ENCODE results near the gene PITPNB. TPM values are rescaled to one million over a fixed set of nuclear protein-coding genes. Genes with fewer than 3 reads are reported as not detected.
A peak's percentile ranks its signal among the peaks of the same experiment; 100 is the strongest.

The PITPNB gene
- total RNA-seq, 1 experiment from 2014 or later = 70.7 TPM

GRCh38 chr22:27825174-27825573 lies 93.9 kb downstream of the PITPNB start:
- Mint-ChIP-seq H3K27ac (no peak overlapping the region), H3K4me3 (no peak overlapping the region), H3K9me3 (peaks cover 12% of the 10 kb centered on the region), H3K27me3 (ENCODE audit: low read depth) (peaks cover 4% of the 10 kb centered on the region), H3K4me1 (0 out of 2 replicates have a peak, but pooled peaks cover 3% of the 10 kb centered on the region), H3K36me3 (no peaks in the 10 kb centered on the region)
- ChIA-PET POLR2A (no interaction called here), CTCF (interaction anchor here (0.6 to 1.8 kb wide), 7 partner anchors 18 to 235 kb away, joined by 3 to 7 read pairs (median 4); no protein-coding TSS in a partner anchor)
- DNase-seq (ENCODE audit: low spot score) (peak; percentile 58), ATAC-seq (peak; percentile 34; the same call in 1 of the 2 replicates)
- TF ChIP-seq GTF2I (CRISPR knock-in tag; conservative IDR thresholded peaks at IDR 0.05) (peak; percentile 83), ATF3 (CRISPR knock-in tag; conservative IDR thresholded peaks at IDR 0.05) (no peak), JAZF1 (CRISPR knock-in tag; IDR thresholded peaks at IDR 0.05) (no peak), CTCF (IDR thresholded peaks at IDR 0.05) (peak; percentile 55)

- H3K36me3 Mint-ChIP-seq = no peaks in the 10 kb centered on the region
- CTCF ChIA-PET = no interaction called here
Measured at GRCh38 chr22:27823221-27823620, 95.8 kb downstream of the PITPNB start.

GRCh38 chr22:27820896-27821866 lies 97.9 kb downstream of the PITPNB start:
- Mint-ChIP-seq H3K9me3 (peaks cover 12% of the 10 kb centered on the region), H3K4me1 (0 out of 2 replicates have a peak, but pooled peaks cover 3% of the 10 kb centered on the region), H3K27ac (no peak overlapping the region), H3K4me3 (no peak overlapping the region), H3K36me3 (no peaks in the 10 kb centered on the region), H3K27me3 (ENCODE audit: low read depth) (peaks cover 4% of the 10 kb centered on the region)
- TF ChIP-seq ESRRA (CRISPR knock-in tag; IDR thresholded peaks at IDR 0.05; ENCODE audit: borderline replicate concordance) = no peak
- 0 out of 2 replicates have a peak, but pooled peaks have one; percentile 32 for TF ChIP-seq ETV6 (CRISPR knock-in tag; IDR thresholded peaks at IDR 0.05)
- TF ChIP-seq TEAD1 (CRISPR knock-in tag; IDR thresholded peaks at IDR 0.05) = 0 out of 2 replicates have a peak, but pooled peaks have one; percentile 40
- ATAC-seq (peak; percentile 55), DNase-seq (ENCODE audit: low spot score) (no peak)
- CTCF ChIA-PET = no interaction called here
- POLR2A ChIA-PET = no interaction called here

More at GRCh38 chr22:27823221-27823620, 95.8 kb downstream of the PITPNB start:
- peaks cover 12% of the 10 kb centered on the region for H3K9me3 Mint-ChIP-seq
- 0 out of 2 replicates have a peak, but pooled peaks cover 3% of the 10 kb centered on the region for H3K4me1 Mint-ChIP-seq
- no peak for DNase-seq (ENCODE audit: low spot score)
- TF ChIP-seq CBFB (CRISPR knock-in tag; IDR thresholded peaks at IDR 0.05; ENCODE audit: low read depth) = no peak
- POLR2A ChIA-PET = no interaction called here
- no peak for ATAC-seq
- H3K27ac Mint-ChIP-seq = no peak overlapping the region
- H3K4me3 Mint-ChIP-seq = no peak overlapping the region
- peaks cover 4% of the 10 kb centered on the region for H3K27me3 Mint-ChIP-seq (ENCODE audit: low read depth)

GRCh38 chr22:27816552-27816951 lies 102.5 kb downstream of the PITPNB start:
- Mint-ChIP-seq H3K4me1 (peaks cover 8% of the 10 kb centered on the region), H3K36me3 (no peaks in the 10 kb centered on the region), H3K4me3 (no peak overlapping the region), H3K27me3 (ENCODE audit: low read depth) (no peaks in the 10 kb centered on the region; the same call in 1 of the 2 replicates), H3K27ac (no peak overlapping the region), H3K9me3 (no peaks in the 10 kb centered on the region)
- ChIA-PET CTCF (interaction anchor here (1.0 to 1.2 kb wide), 2 partner anchors 11 to 70 kb away, joined by 3 read pairs; no protein-coding TSS in a partner anchor), POLR2A (no interaction called here)
- peak; percentile 94; the same call in 1 of the 2 replicates for TF ChIP-seq ZNF512 (CRISPR knock-in tag; IDR thresholded peaks at IDR 0.05; ENCODE audit: borderline replicate concordance)
- TF ChIP-seq ATF6 (CRISPR knock-in tag; IDR thresholded peaks at IDR 0.05) = no peak
- ATAC-seq = no peak
- DNase-seq (ENCODE audit: low spot score) = no peak

Measured in WTC11 (cell line).